DND-41 (cell line): ENCODE measurements around the gene FBXO24.

Experiments
- EZH2 ChIP-seq: IDR thresholded peaks from 3 replicates; pipeline ENCODE4 v1.6.1; 2012; ENCODE audit warnings: borderline replicate concordance, low read depth, mild to moderate bottlenecking, moderate library complexity, low read length, inconsistent platforms; ENCODE audit not compliant: severe bottlenecking
- TF ChIP-seq, protein P1 (sequence below): IDR thresholded peaks from 2 replicates; pipeline ENCODE4 v1.5.1; 2012; ENCODE audit warnings: borderline replicate concordance, low read length, moderate library complexity, mild to moderate bottlenecking; ENCODE audit not compliant: poor library complexity, severe bottlenecking; ENCODE audit errors: extremely low read depth

DNA sequence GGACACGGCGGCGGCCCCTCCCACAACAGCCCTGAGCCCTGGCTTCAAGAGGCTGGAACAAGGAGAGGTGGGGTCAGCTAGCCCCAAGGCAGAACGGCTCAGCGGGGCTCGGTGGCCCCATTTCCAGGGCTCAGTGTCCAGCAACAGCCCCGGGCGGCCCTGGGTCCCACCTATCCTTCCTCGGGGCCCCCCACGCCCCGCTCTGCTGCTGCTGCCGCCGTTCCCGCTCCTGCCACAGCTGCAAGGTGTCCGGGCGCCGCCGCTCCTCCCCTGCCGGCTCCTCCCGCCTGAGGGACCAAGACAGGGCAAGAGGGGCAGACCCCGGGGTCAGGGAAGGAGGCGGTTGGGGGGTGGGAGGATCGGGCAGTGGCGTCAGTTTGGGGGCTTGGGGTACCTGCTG is 9.0 kb upstream of the FBXO24 start:
- TF ChIP-seq EZH2, result no peak
- TF ChIP-seq, protein P1, sequence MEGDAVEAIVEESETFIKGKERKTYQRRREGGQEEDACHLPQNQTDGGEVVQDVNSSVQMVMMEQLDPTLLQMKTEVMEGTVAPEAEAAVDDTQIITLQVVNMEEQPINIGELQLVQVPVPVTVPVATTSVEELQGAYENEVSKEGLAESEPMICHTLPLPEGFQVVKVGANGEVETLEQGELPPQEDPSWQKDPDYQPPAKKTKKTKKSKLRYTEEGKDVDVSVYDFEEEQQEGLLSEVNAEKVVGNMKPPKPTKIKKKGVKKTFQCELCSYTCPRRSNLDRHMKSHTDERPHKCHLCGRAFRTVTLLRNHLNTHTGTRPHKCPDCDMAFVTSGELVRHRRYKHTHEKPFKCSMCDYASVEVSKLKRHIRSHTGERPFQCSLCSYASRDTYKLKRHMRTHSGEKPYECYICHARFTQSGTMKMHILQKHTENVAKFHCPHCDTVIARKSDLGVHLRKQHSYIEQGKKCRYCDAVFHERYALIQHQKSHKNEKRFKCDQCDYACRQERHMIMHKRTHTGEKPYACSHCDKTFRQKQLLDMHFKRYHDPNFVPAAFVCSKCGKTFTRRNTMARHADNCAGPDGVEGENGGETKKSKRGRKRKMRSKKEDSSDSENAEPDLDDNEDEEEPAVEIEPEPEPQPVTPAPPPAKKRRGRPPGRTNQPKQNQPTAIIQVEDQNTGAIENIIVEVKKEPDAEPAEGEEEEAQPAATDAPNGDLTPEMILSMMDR, result no peak
